ENCODE results near the gene USP31.

- TF ChIP-seq POLR2AphosphoS5 (IDR thresholded peaks at IDR 0.05) (no peak), EP300 (IDR thresholded peaks at IDR 0.05) (no peak), CTCF (IDR thresholded peaks at IDR 0.05) (no peak)
Observed at GRCh38 chr16:23014592-23014991, 134.7 kb downstream of the USP31 start.
